HG03175 (cell line): Measurements from ENCODE around the gene A4GALT.
"Not testable (repeated sequence)": the region's sequence is repeated elsewhere in the genome, so short reads cannot be mapped to it uniquely, and the experiment has no call there.

Experiments used
- ATAC-seq: cut with Tn5 transposase; IDR thresholded peaks from one replicate; pipeline ENCODE4 v1.9.1; 2021; ENCODE audit warnings: mild to moderate bottlenecking, moderate library complexity; ENCODE audit not compliant: unreplicated experiment

The A4GALT gene

DNA sequence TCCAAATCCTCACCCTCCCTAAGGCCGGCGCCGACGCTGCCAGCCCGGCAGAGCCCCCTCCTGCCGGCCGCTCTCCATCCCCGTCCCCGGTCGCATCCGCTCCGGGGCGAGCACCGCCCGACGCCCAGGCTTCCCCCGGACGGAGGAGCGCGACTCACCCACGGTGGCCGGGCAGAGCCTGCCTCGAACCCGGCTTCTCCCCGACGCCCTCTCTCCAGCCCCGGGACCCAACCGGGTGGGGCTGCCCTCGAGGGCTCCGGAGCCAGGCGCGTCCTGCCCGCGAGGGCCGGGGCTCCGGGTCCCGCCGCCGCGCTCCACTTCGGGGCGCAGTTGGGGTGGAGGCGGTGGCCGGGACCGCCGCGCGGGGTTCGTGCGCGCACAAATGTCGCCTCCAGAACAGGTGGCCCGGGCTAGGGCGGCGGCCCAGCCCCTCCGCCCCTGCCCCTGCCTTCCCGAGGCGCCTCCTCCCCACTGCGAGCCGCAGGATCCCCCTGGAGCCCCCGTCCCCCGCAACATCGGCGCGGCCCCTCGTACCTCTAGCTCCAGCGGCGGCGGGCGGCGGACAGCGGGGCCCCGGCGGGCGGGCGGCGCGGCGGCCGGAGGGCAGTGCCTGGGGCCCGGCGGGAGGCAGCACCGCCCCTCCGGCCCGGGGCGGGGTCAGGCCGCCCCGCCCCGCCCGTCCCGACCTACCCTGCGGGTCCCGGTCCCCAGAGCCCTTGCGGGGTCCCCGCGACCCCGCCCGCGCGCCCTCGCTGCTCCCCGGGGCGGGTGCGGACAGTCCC, at the start of gene A4GALT:
A4GALT (minus strand) TSS at position 608 of the 782 bp plus-strand sequence. CDS start 26,919 bp downstream, outside the sequence.
- no peak for ATAC-seq

DNA sequence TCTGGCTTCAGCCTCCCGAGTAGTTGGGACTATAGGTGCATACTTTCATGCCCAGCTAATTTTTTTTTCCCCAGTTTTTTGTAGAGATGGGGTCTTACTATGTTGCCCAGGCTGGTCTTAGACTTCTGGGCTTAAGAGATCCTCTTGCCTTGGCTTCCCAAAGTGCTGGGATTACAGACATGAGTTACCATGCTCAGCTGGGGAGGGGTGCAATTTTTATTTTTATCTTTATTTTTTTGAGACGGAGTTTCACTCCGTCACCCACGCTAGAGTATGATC, 49.7 kb upstream of the A4GALT start:
- no peak for ATAC-seq

- peak; percentile 83 for ATAC-seq
Observed at GRCh38 chr22:42769574-42770447, 49.1 kb upstream of the A4GALT start.

- no peak for ATAC-seq
Observed at GRCh38 chr22:42769238-42769573, 48.5 kb upstream of the A4GALT start.

GRCh38 chr22:42768385-42769035, 47.8 kb upstream of the A4GALT start:
- no peak for ATAC-seq

GRCh38 chr22:42766860-42767259, 46.2 kb upstream of the A4GALT start:
- no peak for ATAC-seq

DNA sequence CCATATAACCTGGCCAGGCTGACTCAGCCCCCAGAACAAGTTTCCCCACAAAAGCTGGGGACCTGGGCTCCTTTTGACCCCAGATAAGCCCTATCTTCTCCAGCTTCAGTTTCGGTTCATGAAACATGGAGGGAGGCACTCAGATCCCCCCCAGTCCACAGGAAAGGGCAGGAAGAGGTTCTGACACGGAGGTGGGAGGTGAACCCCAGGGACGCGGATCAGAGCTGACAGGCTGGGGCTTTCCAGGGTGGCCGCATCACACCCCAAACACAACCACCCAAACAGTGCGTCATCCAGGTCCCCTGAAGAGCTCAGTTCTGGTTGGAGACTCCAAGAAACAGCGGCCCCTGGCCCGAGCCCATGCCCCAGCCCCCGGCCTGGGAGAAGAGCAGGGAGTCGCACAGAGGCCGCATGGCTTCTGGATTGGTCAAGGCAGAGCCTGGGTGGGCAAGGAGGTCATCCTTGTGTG, 44.3 kb upstream of the A4GALT start:
- ATAC-seq = no peak

- ATAC-seq = no peak
Observed at GRCh38 chr22:42763965-42764480, 43.4 kb upstream of the A4GALT start.

GRCh38 chr22:42760806-42761565, 40.3 kb upstream of the A4GALT start:
- no peak for ATAC-seq

DNA sequence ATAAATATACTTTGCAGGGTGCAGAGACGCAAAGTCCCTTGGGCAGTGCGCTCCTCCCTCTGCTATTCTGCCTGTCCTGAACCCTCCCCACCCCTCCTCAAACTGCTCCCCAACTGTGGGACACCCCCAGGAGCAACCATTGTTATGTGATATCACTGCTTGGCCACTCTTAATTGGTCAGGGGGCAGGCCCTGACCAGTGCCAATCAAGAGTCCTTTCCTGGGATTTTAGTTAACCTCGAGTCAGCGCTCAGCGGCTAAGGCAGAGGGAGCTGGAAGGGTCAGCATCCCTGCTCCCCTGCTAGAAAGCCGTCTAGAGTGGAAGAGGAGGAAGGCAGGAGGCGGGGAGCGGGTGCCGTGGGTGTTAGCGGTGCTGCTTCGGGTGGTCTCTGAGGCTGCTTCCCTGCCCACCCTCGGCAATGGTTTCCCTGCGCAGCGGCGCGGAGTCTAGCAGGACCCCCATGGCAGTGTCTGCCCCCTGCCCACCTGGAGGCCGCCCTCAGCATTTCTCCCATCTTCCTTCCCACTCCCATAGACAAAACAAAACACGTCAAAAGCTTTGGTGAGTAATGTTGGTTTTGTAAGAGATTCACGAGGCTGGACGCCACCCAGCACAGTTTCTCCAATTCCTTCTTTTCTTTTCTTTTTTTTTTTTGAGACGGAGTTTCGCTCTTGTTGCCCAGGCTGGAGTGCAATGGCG, 38.4 kb upstream of the A4GALT start:
- ATAC-seq = no peak

GRCh38 chr22:42755553-42755952, 34.9 kb upstream of the A4GALT start:
- ATAC-seq = not testable (repeated sequence)

- not testable (repeated sequence) for ATAC-seq
Observed at GRCh38 chr22:42755121-42755520, 34.5 kb upstream of the A4GALT start.

- ATAC-seq = no peak
Observed at GRCh38 chr22:42754658-42755057, 34.0 kb upstream of the A4GALT start.

DNA sequence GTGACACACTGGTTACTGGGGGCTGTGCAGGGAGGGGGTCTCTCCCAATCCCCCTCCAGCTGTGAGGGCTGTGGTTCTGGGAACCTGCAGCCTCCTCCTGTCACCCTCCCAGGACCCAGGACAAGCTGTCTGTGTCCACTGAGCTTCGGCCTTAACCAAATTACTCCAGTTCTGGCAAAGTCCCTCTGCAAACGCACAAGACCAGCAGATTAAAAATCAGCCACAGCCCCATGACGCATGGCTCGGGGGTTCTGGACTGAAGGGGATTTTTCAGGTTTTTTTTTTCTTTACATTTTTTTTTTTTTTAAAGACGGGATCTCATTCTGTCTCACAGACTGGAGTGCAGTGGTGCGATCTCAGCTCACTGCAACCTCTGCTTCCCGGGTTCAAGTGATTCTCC, 32.2 kb upstream of the A4GALT start:
- ATAC-seq = no peak

DNA sequence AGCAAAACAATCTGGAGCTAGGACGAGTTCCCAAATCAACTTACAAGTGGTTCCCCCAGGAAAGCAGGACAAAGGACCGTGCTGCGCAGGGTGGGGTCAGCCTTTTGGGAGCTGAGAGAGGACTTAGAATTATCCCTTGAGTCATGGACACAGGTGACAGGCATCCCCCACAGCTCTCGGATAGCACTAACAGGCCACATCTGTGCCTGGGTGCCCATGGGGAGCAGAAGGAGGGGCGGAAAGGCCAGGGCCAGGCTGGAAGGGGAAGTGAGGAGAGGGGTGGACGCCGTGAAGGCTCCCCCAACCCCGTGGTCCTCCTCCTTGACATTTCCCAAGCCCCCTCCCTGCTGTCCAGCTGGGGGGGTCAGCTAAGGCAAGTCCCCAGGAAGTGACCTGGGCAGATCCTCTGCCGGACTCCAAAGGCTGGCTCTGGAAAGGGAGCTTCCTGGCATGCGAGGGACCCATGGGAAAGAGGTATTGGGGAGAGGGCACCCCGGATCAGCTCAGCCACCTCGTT, 31.6 kb upstream of the A4GALT start:
- no peak for ATAC-seq

DNA sequence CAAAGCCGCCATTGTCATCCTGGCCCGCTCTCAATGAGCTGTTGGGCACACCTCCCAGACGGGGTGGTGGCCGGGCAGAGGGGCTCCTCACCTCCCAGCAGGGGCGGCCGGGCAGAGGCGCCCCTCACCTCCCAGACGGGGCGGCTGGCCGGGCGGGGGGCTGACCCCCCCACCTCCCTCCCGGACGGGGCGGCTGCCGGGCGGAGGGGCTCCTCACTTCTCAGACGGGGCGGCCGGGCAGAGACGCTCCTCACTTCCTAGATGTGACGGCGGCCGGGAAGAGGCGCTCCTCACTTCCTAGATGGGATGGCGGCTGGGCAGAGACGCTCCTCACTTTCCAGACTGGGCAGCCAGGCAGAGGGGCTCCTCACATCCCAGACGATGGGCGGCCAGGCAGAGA, 29.8 kb upstream of the A4GALT start:
- not testable (repeated sequence) for ATAC-seq

GRCh38 chr22:42747701-42748513, 27.2 kb upstream of the A4GALT start:
- no peak for ATAC-seq

GRCh38 chr22:42745118-42745517, 24.4 kb upstream of the A4GALT start:
- ATAC-seq = no peak

- no peak for ATAC-seq
Observed at GRCh38 chr22:42743501-42743991, 22.9 kb upstream of the A4GALT start.
